Fibroblast of mammary gland (primary cell): ENCODE measurements around the gene IRGC.

Experiments
- DNase-seq: peaks from one replicate; pipeline ENCODE4 v3.0.0-alpha.2; 2010; ENCODE audit warnings: low read depth
- H3K4me3 ChIP-seq: 2 replicates; pipeline ENCODE4 v1.5.1; 2011; ENCODE audit warnings: low read depth, mild to moderate bottlenecking, low read length, moderate library complexity; ENCODE audit not compliant: control insufficient read depth
- TF ChIP-seq, protein P1 (sequence below): conservative IDR thresholded peaks from 2 replicates; pipeline ENCODE4 v1.5.1; 2011; ENCODE audit warnings: low read depth, low read length, inconsistent platforms; ENCODE audit not compliant: control insufficient read depth, insufficient read depth

The IRGC gene

DNA sequence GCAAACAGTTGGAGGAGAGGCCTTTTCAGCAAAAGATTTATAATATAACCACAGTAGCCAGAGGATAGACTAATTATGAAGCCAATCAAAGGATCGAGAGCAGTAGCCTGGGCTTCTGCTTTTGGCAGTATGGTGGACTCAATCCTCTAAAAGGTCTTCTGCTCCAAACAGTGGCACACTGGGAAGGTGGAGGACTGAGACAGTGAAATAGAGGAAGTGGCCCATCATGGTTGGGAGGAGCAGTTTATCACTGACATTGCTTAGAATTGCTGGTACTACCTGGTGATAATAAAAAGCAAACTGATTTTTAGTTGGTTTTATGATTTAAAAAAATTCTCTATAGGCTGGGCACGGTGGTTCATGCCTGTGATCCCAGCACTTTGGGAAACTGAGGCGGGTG is 25.0 kb upstream of the IRGC start:
- no peak overlapping the region for H3K4me3 ChIP-seq
- TF ChIP-seq, protein P1, sequence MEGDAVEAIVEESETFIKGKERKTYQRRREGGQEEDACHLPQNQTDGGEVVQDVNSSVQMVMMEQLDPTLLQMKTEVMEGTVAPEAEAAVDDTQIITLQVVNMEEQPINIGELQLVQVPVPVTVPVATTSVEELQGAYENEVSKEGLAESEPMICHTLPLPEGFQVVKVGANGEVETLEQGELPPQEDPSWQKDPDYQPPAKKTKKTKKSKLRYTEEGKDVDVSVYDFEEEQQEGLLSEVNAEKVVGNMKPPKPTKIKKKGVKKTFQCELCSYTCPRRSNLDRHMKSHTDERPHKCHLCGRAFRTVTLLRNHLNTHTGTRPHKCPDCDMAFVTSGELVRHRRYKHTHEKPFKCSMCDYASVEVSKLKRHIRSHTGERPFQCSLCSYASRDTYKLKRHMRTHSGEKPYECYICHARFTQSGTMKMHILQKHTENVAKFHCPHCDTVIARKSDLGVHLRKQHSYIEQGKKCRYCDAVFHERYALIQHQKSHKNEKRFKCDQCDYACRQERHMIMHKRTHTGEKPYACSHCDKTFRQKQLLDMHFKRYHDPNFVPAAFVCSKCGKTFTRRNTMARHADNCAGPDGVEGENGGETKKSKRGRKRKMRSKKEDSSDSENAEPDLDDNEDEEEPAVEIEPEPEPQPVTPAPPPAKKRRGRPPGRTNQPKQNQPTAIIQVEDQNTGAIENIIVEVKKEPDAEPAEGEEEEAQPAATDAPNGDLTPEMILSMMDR = no peak
- DNase-seq = no peak

DNA sequence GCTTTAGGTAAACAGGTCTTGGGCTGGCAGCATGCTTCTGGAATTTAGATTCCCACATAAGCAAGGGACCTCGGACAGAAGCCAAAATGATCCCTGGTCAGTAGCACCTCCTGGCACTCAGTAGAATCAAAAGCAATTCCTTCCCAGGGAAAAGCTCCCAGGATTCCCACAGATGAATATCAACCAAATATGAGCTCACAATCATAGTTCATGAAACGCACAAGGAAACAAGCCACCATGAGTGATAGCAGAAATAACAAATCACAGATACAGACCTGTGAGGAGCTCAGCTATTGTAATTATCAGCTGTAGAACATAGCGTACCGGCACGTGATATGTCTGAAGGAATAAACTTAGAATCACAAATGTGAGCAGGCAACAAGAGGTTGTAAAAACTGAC is 24.1 kb upstream of the IRGC start:
- TF ChIP-seq, protein P1 = no peak
- no peak for DNase-seq
- H3K4me3 ChIP-seq = no peak overlapping the region

DNA sequence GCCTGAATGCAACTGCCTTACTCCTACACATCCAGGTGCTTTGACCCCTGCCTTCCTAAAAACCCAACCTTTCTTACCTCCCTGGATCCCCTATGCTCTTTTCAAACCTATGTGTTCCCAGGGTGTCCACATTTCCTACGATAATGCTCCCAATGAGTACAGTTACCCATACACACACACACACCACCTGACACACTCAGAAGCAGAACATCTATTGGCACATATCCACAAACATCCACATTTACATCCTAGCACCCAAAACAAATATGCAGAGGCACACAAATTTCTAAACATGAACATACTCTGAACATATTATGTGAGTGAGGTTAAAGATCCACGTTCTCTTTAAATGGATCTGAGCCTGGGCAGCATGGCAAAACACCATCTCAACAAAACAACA is 23.5 kb upstream of the IRGC start:
- TF ChIP-seq, protein P1 = no peak
- no peak overlapping the region for H3K4me3 ChIP-seq
- no peak for DNase-seq

DNA sequence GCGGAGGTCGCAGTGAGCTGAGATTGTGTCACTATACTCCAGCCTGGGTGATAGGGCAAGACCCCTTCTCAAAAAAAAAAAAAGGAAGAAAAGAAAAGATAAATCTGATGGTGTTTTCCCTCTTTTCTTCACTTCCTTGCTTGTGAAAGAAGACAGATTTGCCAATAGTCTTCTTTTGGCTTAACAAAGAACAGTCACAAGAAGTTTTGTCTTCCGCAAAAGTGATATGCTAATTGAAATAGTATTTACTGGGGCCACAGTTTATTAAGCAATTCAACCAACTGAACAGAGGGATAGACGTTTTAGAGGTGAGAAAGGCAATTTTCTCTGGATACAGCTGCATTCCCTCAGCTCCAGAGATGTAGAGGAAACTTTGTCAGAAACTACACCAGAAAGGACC is 23.0 kb upstream of the IRGC start:
- TF ChIP-seq, protein P1 = no peak
- H3K4me3 ChIP-seq = no peak overlapping the region
- no peak for DNase-seq

DNA sequence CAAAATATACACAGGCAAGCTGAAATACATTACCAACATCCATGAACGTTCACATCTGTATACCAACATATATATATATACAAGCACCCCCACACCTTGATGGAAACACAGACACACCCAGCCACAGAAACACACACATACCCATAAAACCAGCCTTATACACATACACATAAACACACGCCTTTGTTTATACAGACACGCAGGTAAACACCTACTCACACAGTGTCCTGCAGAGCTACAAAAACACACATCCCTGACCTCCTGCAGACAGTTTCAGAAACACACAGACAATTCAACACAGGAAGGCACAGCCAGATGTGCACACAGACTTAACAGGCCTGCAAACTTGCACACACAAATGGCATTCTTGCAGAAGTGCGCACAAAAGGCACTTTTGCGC is 21.3 kb upstream of the IRGC start:
- TF ChIP-seq, protein P1 = no peak
- no peak overlapping the region for H3K4me3 ChIP-seq
- DNase-seq = no peak

DNA sequence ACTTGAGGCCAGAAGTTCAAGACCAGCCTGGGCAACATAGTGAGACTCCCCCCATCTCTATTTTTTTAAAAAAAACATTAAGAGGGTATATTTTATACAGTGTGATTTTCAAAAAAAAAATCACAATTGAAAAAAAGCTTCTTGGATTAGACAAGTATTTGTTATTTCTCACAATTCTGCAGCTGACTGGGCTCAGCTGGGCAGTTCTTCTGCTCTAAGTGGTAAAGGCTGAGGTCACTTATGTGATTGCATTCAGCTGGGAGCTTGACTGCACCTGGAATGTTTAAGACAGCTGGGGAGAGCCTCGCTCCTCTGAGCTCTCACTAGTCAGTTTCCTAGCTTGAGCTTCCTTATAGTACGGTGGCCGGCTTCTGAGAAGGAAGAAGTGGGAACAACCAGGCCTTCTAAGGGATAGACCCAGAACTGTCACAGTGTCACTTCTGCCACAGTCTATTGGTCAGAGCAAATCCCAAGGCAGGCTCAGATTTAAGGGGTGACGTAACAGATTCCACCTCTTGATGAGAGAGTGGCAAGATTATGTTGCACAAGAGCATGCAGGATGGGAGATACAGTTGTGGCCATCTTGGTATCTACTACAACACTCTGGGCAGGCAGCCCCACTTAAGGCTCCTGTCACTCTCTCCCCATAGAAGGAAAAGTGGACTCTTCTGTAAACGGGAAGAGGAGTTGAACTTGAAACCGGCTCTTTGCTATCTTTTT is 19.7 kb upstream of the IRGC start:
- DNase-seq = no peak
- TF ChIP-seq, protein P1 = no peak

DNA sequence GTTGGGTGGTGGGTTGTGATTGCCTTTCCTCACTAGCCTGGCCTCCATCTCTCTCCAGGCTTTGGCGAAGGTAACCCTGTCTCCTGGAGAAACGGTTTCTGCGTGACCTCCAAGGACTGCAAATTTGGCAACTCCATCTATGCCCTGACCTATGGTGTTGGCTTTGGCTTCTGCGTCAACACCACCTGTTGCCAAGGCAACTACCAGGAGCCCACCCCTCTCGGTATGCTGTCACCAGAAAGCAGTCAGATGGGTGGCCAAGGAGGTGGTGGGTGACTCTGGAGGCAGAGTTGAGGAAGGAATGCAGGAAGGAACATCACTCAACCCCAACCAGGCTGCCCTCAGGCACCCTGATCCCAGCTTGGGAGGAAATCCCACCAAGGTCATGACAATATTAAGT is 18.6 kb upstream of the IRGC start:
- no peak overlapping the region for H3K4me3 ChIP-seq
- TF ChIP-seq, protein P1 = no peak
- no peak for DNase-seq

More for the DNA sequence above, 19.7 kb upstream of the IRGC start:
- H3K4me3 ChIP-seq = no peak overlapping the region
